Transverse colon (tissue), 4 donors: Measurements from ENCODE around the gene PCDHGB3. TPM values are rescaled to one million over a fixed set of nuclear protein-coding genes. Genes with fewer than 3 reads are reported as not detected.
A peak's percentile ranks its signal among the peaks of the same experiment; 100 is the strongest.
"Not testable (repeated sequence)": the region's sequence is repeated elsewhere in the genome, so short reads cannot be mapped to it uniquely, and the experiment has no call there.

Source experiments
- DNase-seq: peaks from one replicate; pipeline ENCODE4 v3.0.0-alpha.2; 2019
- H3K27ac ChIP-seq, 4 donors: fragments of 200-600 bp; sonication (generic); 2 replicates each; pipeline ENCODE4 v1.5.1; 2016 to 2018; ENCODE audit warnings: inconsistent platforms in 4 of 4
- H3K27me3 ChIP-seq: fragments of 200-600 bp; sonication (generic); 2 replicates; pipeline ENCODE4 v1.5.1; 2017; ENCODE audit warnings: inconsistent platforms
- H3K36me3 ChIP-seq, 4 donors: fragments of 200-600 bp; sonication (generic); 2 replicates each; pipeline ENCODE4 v1.5.1; 2017 to 2019; ENCODE audit warnings: inconsistent platforms in 4 of 4
- H3K4me1 ChIP-seq, 4 donors: fragments of 200-600 bp; sonication (generic); 2 replicates each; pipeline ENCODE4 v1.5.1; 2017 to 2020; ENCODE audit warnings: inconsistent platforms in 4 of 4
- H3K4me3 ChIP-seq, 4 donors: fragments of 200-600 bp; sonication (generic); 1 replicate in 1 of 4; 2 replicates in 3 of 4; pipeline versions ENCODE4 v1.5.1 to v1.6.1; 2017 to 2019; ENCODE audit warnings: inconsistent platforms in 4 of 4
- H3K9me3 ChIP-seq, 2 donors: fragments of 200-600 bp; sonication (generic); 2 replicates each; pipeline ENCODE4 v1.5.1; 2017 to 2019; ENCODE audit warnings: inconsistent platforms in 2 of 2
- CTCF ChIP-seq, 5 experiments: fragments of 200-600 bp in 3 of 5; fragments of 450-650 bp in 2 of 5; sonication (generic) in 3 of 5; IDR thresholded peaks; 1 replicate in 2 of 5; 2 replicates in 3 of 5; pipeline ENCODE4 v1.5.1; 2016 to 2017; ENCODE audit warnings: antibody characterized with exemption in 5 of 5, inconsistent platforms in 3 of 5, mild to moderate bottlenecking in 2 of 5, moderate library complexity in 1 of 5
- EP300 ChIP-seq: sonication (generic); formaldehyde crosslinking; IDR thresholded peaks from one replicate; pipeline ENCODE4 v1.6.1; 2017; ENCODE audit warnings: antibody characterized with exemption, low read depth
- POLR2A ChIP-seq: fragments of 450-650 bp; IDR thresholded peaks from one replicate; pipeline ENCODE4 v1.6.1; 2016; ENCODE audit warnings: antibody characterized with exemption, mild to moderate bottlenecking, moderate library complexity
- POLR2AphosphoS5 ChIP-seq, 3 donors: sonication (generic); formaldehyde crosslinking; IDR thresholded peaks; one replicate each; pipeline ENCODE4 v1.6.1; 2016; ENCODE audit warnings: antibody characterized with exemption in 3 of 3
- WGBS, 2 donors: methylation state at CpG; one replicate each; pipeline ENCODE4 v1.1.5; 2018; ENCODE audit warnings: low coverage in 1 of 2; 5-methylcytosine and 5-hydroxymethylcytosine counted together
- in situ Hi-C, 4 donors: fragments of 200-750 bp; cut with MboI; loops; one replicate each; pipeline versions ENCODE4 v1.15.0 to v1.15.1; 2017; ENCODE audit warnings: low sequenced_read_pairs in 3 of 4, low pct_ligation_motif_present in 1 of 4, low pct_unique_long_range_greater_than_20kb in 1 of 4
- intact Hi-C: fragments of 100-400 bp; cut with DNase I; formaldehyde crosslinking; loops from one replicate; pipeline ENCODE4 v1.15.1; 2023; ENCODE audit warnings: low total_unique reads
- total RNA-seq, 4 donors: library from RNA; depleted of rRNA; stranded (reverse); fragments of >200 nt; gene quantifications; one replicate each; pipeline ENCODE4 v1.1.0, GENCODE V29; 2016

The PCDHGB3 gene
- total RNA-seq, 4 donors from 2014 or later, result 1.4 to 3.8 (median 2.6) TPM

DNA sequence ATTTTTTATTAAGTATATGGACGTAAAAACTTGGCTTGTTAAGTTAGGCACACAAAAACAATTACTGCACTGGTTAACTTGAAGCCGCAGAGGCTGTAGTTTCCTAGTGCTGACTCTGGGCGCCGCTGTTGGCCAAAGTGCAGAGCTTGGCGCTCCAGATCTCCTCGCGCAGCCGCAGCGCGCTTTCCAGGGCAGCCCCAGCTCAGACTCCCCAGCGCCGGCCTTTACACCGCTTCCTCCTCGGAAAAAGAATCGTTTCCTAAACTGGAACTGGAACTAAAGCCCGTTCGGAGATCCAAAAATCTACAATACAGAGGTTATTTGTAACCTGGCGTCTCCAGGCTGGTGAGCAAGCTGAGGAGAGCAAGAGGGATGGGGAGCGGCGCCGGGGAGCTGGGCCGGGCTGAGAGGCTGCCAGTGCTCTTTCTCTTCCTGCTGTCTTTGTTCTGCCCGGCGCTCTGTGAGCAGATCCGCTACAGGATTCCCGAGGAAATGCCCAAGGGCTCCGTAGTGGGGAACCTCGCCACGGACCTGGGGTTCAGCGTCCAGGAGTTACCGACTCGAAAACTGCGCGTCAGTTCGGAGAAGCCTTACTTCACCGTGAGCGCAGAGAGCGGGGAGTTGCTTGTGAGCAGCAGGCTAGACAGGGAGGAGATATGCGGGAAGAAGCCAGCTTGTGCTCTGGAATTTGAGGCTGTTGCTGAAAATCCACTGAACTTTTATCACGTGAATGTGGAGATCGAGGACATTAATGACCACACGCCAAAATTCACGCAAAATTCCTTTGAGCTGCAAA, 27.9 kb downstream of the PCDHGB3 start, which contains the start of gene PCDHGB5:
TSS of gene PCDHGB5 (plus strand) at position 192 of the 796 bp plus-strand sequence. CDS start at position 373, 181 bp downstream.
- intact Hi-C loops, H3K4me1 ChIP-seq, H3K36me3 ChIP-seq, H3K27ac ChIP-seq: not testable (repeated sequence)
- Histone ChIP-seq H3K4me3 (peak within 1 kb of the TSS in 1 of 4 donors; percentile 29), H3K9me3 (peaks cover 54 to 85% of the 10 kb centered on the region in 2 donors), H3K27me3 (peaks cover 30% of the 10 kb centered on the region)
- in situ Hi-C loops, result loop anchor here in 1 of 4 donors (25.0 kb wide), 1 partner anchor 186 kb away; the partner anchor contains the start of genes PCDHB12, PCDHB13 and PCDHB14
- DNase-seq, result peak; percentile 43
- 18 to 30% methylated on average over 7 to 27 of the region's 43 CpGs for WGBS, 2 donors
- TF ChIP-seq CTCF (IDR thresholded peaks at IDR 0.05), result peak; percentile 30 to 44 (median 40)

DNA sequence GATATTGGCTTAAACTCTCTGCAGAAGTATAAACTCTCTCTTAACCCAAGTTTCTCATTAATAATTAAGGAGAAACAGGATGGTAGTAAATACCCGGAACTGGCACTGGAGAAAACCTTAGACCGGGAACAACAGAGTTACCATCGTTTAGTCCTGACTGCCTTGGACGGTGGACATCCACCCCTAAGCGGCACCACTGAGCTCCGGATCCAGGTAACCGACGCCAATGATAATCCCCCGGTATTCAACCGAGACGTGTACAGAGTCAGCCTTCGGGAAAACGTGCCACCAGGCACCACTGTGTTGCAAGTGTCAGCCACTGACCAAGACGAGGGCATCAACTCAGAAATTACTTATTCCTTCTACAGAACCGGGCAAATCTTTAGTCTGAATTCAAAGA, 28.6 kb downstream of the PCDHGB3 start:
- intact Hi-C loops, result no loop called here
- H3K27me3 ChIP-seq, result peaks cover 32% of the 10 kb centered on the region
- H3K27ac ChIP-seq, result no peak overlapping the region
- DNase-seq, result no peak
- no peaks in the 10 kb centered on the region for H3K36me3 ChIP-seq
- no peak overlapping the region for H3K4me3 ChIP-seq
- TF ChIP-seq POLR2AphosphoS5 (IDR thresholded peaks at IDR 0.05), result no peak
- TF ChIP-seq POLR2A, result no peak
- TF ChIP-seq CTCF (IDR thresholded peaks at IDR 0.05), result no peak
- no peak for TF ChIP-seq EP300
- in situ Hi-C loops, result loop anchor here in 1 of 4 donors (25.0 kb wide), 1 partner anchor 186 kb away; the partner anchor contains the start of genes PCDHB12, PCDHB13 and PCDHB14
- H3K9me3 ChIP-seq, result peaks cover 54 to 85% of the 10 kb centered on the region in 2 donors
- WGBS, 2 donors, result 20 to 60% methylated on average over 1 to 15 of the region's 15 CpGs
- no peaks in the 10 kb centered on the region for H3K4me1 ChIP-seq

- intact Hi-C loops (loop anchor here (10.0 kb wide), 1 partner anchor 125 kb away; no protein-coding TSS in a partner anchor), in situ Hi-C loops (loop anchor here in 2 of 4 donors (10.0 to 25.0 kb wide), 2 partner anchors 165 to 187 kb away; partner anchors contain the start of genes PCDHB12 (in 1 of the 2), PCDHB13 (in 1 of the 2) and PCDHB14 (in 1 of the 2))
- Histone ChIP-seq H3K36me3 (no peaks in the 10 kb centered on the region), H3K27me3 (peaks cover 28% of the 10 kb centered on the region), H3K9me3 (peaks cover 50 to 86% of the 10 kb centered on the region in 2 donors), H3K4me1 (no peaks in the 10 kb centered on the region), H3K4me3 (no peak overlapping the region), H3K27ac (no peak overlapping the region)
- TF ChIP-seq EP300 (no peak), POLR2AphosphoS5 (IDR thresholded peaks at IDR 0.05) (no peak), CTCF (IDR thresholded peaks at IDR 0.05) (no peak), POLR2A (no peak)
- no peak for DNase-seq
- 66% methylated on average over 61 of the region's 61 CpGs; no CpG with 5 or more reads in 1 of the 2 donors for WGBS, 2 donors
These were observed 29.7 kb downstream of the PCDHGB3 start for GRCh38 chr5:141399555-141400258.
